ENCODE measurements around the gene PRKCZ.

Gene PRKCZ

GRCh38 chr1:2189459-2190425 is 139.5 kb downstream of the PRKCZ start:
- Histone ChIP-seq H3K27ac (peak overlapping the region; percentile 42), H3K9me3 (ENCODE audit: control insufficient read depth, low read length) (no peaks in the 10 kb centered on the region), H2AFZ (no peak overlapping the region), H3K36me3 (ENCODE audit: control insufficient read depth, insufficient read depth, low read length) (no peaks in the 10 kb centered on the region), H3K9ac (no peak overlapping the region), H3K79me2 (no peaks in the 10 kb centered on the region), H3K4me1 (no peaks in the 10 kb centered on the region), H3K4me2 (ENCODE audit: low read length) (peak overlapping the region; percentile 96), H3K4me3 (ENCODE audit: low read depth, low read length) (peak overlapping the region; percentile 75), H3K27me3 (ENCODE audit: control insufficient read depth, insufficient read depth, low read length) (no peaks in the 10 kb centered on the region)
- TF ChIP-seq CTCF (IDR thresholded peaks at IDR 0.05) = no peak

- Histone ChIP-seq H3K79me2 (no peaks in the 10 kb centered on the region), H3K4me2 (ENCODE audit: low read length) (peak overlapping the region; percentile 96), H3K9ac (no peak overlapping the region), H3K27ac (peak overlapping the region; percentile 42), H3K9me3 (ENCODE audit: control insufficient read depth, low read length) (no peaks in the 10 kb centered on the region), H3K36me3 (ENCODE audit: control insufficient read depth, insufficient read depth, low read length) (no peaks in the 10 kb centered on the region), H3K4me1 (peaks cover 3% of the 10 kb centered on the region), H3K27me3 (ENCODE audit: control insufficient read depth, insufficient read depth, low read length) (no peaks in the 10 kb centered on the region), H3K4me3 (ENCODE audit: low read depth, low read length) (peak overlapping the region; percentile 75), H2AFZ (no peak overlapping the region)
- no peak for TF ChIP-seq CTCF (IDR thresholded peaks at IDR 0.05)
Measured at GRCh38 chr1:2190491-2190976, 140.3 kb downstream of the PRKCZ start.

GRCh38 chr1:2192031-2192995 is 142.1 kb downstream of the PRKCZ start:
- Histone ChIP-seq H3K27ac (no peak overlapping the region), H3K27me3 (ENCODE audit: control insufficient read depth, insufficient read depth, low read length) (no peaks in the 10 kb centered on the region), H3K4me3 (ENCODE audit: low read depth, low read length) (no peak overlapping the region), H3K9ac (no peak overlapping the region), H3K4me1 (peaks cover 3% of the 10 kb centered on the region), H2AFZ (no peak overlapping the region), H3K4me2 (ENCODE audit: low read length) (no peak overlapping the region), H3K36me3 (ENCODE audit: control insufficient read depth, insufficient read depth, low read length) (no peaks in the 10 kb centered on the region), H3K9me3 (ENCODE audit: control insufficient read depth, low read length) (no peaks in the 10 kb centered on the region), H3K79me2 (no peaks in the 10 kb centered on the region)
- no peak for TF ChIP-seq CTCF (IDR thresholded peaks at IDR 0.05)

GRCh38 chr1:2193514-2194281 is 143.5 kb downstream of the PRKCZ start:
- Histone ChIP-seq H3K79me2 (no peaks in the 10 kb centered on the region), H3K27ac (no peak overlapping the region), H3K4me1 (peaks cover 3% of the 10 kb centered on the region), H3K4me2 (ENCODE audit: low read length) (peak overlapping the region; percentile 55), H3K9ac (no peak overlapping the region), H3K4me3 (ENCODE audit: low read depth, low read length) (peak overlapping the region; percentile 14), H3K9me3 (ENCODE audit: control insufficient read depth, low read length) (no peaks in the 10 kb centered on the region), H2AFZ (no peak overlapping the region), H3K36me3 (ENCODE audit: control insufficient read depth, insufficient read depth, low read length) (no peaks in the 10 kb centered on the region), H3K27me3 (ENCODE audit: control insufficient read depth, insufficient read depth, low read length) (no peaks in the 10 kb centered on the region)
- TF ChIP-seq CTCF (IDR thresholded peaks at IDR 0.05) = no peak

Measured in parathyroid adenoma (tissue), 2 donors.